Hepatocyte (in vitro differentiated cells): Measurements from ENCODE around the gene ASGR2. TPM values are rescaled to one million over a fixed set of nuclear protein-coding genes. Genes with fewer than 3 reads are reported as not detected.

ENCODE experiments used
- DNase-seq: peaks from one replicate; pipeline ENCODE4 v3.0.0-alpha.2; 2016; ENCODE audit warnings: low spot score
- H2AFZ ChIP-seq: fragments of 200-600 bp; sonication (generic); 2 replicates; pipeline ENCODE4 v1.6.0; 2016; ENCODE audit warnings: antibody characterized with exemption, mild to moderate bottlenecking
- H3K27ac ChIP-seq: fragments of 200-600 bp; sonication (generic); 2 replicates; pipeline ENCODE4 v1.5.1; 2016; ENCODE audit warnings: mild to moderate bottlenecking
- H3K27me3 ChIP-seq: fragments of 200-600 bp; sonication (generic); 2 replicates; pipeline ENCODE4 v1.6.1; 2016
- H3K36me3 ChIP-seq: fragments of 200-600 bp; sonication (generic); replicated peaks from 2 replicates; pipeline ENCODE4 v1.5.1; 2016; ENCODE audit warnings: low read depth; ENCODE audit not compliant: insufficient read depth
- H3K4me1 ChIP-seq: fragments of 200-600 bp; sonication (generic); 2 replicates; pipeline ENCODE4 v1.5.1; 2016; ENCODE audit warnings: mild to moderate bottlenecking, moderate library complexity; ENCODE audit not compliant: insufficient read depth
- H3K4me2 ChIP-seq: fragments of 200-600 bp; sonication (generic); 2 replicates; pipeline ENCODE4 v1.6.0; 2016
- H3K4me3 ChIP-seq: fragments of 200-600 bp; sonication (generic); 2 replicates; pipeline ENCODE4 v1.5.1; 2016; ENCODE audit warnings: mild to moderate bottlenecking
- H3K79me2 ChIP-seq: fragments of 200-600 bp; sonication (generic); 2 replicates; pipeline ENCODE4 v1.6.0; 2017; ENCODE audit warnings: mild to moderate bottlenecking
- H3K9me2 ChIP-seq: fragments of 200-600 bp; sonication (generic); replicated peaks from 2 replicates; pipeline ENCODE4 v1.6.0; 2017; ENCODE audit warnings: mild to moderate bottlenecking; ENCODE audit not compliant: insufficient read depth
- H3K9me3 ChIP-seq: fragments of 200-600 bp; sonication (generic); 2 replicates; pipeline ENCODE4 v1.5.1; 2016; ENCODE audit warnings: low read depth, mild to moderate bottlenecking
- H4K20me1 ChIP-seq: fragments of 200-600 bp; sonication (generic); 2 replicates; pipeline ENCODE4 v1.6.0; 2016; ENCODE audit warnings: mild to moderate bottlenecking; ENCODE audit not compliant: insufficient read depth, poor library complexity, severe bottlenecking
- EZH2 ChIP-seq: fragments of 200-600 bp; sonication (generic); IDR thresholded peaks from 2 replicates; pipeline ENCODE4 v1.6.1; 2016; ENCODE audit warnings: antibody characterized with exemption, mild to moderate bottlenecking, borderline replicate concordance
- EZH2phosphoT487 ChIP-seq: fragments of 200-600 bp; sonication (generic); IDR thresholded peaks from one replicate; pipeline ENCODE4 v1.6.1; 2018; ENCODE audit warnings: antibody characterized with exemption, mild to moderate bottlenecking, low read depth, moderate library complexity; ENCODE audit not compliant: unreplicated experiment, severe bottlenecking
- WGBS: methylation state at CpG from one replicate; pipeline ENCODE4 v1.1.6; 2016; ENCODE audit warnings: low lambda C conversion rate; ENCODE audit errors: missing lambda C conversion rate; 5-methylcytosine and 5-hydroxymethylcytosine counted together
- polyA plus RNA-seq: library from polyadenylated mRNA; unstranded; fragments of >200 nt; fragmentation: Nextera tagmentation; extraction: Ambion mirVana; gene quantifications from 2 replicates; pipeline ENCODE4 v1.2.1, GENCODE V29; 2016
- total RNA-seq: library from RNA; depleted of rRNA; stranded (reverse); fragments of >200 nt; gene quantifications from 2 replicates; pipeline ENCODE4 v1.2.3, GENCODE V29; 2014
- TF ChIP-seq, protein P1 (sequence below): fragments of 200-600 bp; sonication (generic); IDR thresholded peaks from 2 replicates; pipeline ENCODE4 v1.5.1; 2016; ENCODE audit warnings: antibody characterized with exemption, mild to moderate bottlenecking; ENCODE audit not compliant: poor library complexity

The ASGR2 gene
- total and polyA plus RNA-seq, 2 experiments from 2014 or later = 65.5 to 90.6 TPM

DNA sequence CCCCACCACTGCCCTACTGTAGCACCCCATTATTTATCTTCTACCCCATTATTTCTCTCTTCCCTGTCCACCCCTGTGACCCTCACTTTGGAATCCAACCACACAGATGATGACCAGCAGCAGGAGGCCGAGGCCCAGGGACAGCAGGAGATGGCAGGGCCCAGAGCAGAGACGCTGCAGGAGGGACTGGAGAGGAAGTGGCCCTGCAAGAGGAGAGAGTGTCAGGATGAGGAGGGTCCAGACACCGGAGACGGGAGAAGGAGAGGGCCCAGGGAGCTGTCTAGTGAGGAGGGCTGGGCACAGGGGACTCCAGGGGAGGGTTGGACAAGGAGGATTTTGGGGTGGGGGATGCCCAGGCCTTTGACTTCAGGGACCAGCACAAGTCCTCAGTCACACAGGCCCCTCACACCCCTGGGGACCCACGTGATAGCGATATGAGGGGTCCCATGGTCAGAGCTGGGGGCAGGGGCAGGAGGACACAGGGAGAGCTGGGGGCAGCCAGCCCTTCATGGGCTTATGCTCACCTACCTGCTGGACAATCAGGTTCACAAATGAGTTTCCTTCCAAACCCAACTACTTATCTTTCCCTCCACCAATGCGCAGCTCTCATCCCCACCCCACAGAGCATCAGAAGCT lies 36.6 kb downstream of the ASGR2 start:
- no peaks in the 10 kb centered on the region for H3K36me3 ChIP-seq
- no peak overlapping the region for H3K4me3 ChIP-seq
- no peak overlapping the region for H2AFZ ChIP-seq
- H3K79me2 ChIP-seq = no peaks in the 10 kb centered on the region
- H3K9me2 ChIP-seq = no peaks in the 10 kb centered on the region
- no peaks in the 10 kb centered on the region for H4K20me1 ChIP-seq
- no peak overlapping the region for H3K27ac ChIP-seq
- DNase-seq = no peak
- TF ChIP-seq, protein P1, sequence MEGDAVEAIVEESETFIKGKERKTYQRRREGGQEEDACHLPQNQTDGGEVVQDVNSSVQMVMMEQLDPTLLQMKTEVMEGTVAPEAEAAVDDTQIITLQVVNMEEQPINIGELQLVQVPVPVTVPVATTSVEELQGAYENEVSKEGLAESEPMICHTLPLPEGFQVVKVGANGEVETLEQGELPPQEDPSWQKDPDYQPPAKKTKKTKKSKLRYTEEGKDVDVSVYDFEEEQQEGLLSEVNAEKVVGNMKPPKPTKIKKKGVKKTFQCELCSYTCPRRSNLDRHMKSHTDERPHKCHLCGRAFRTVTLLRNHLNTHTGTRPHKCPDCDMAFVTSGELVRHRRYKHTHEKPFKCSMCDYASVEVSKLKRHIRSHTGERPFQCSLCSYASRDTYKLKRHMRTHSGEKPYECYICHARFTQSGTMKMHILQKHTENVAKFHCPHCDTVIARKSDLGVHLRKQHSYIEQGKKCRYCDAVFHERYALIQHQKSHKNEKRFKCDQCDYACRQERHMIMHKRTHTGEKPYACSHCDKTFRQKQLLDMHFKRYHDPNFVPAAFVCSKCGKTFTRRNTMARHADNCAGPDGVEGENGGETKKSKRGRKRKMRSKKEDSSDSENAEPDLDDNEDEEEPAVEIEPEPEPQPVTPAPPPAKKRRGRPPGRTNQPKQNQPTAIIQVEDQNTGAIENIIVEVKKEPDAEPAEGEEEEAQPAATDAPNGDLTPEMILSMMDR = no peak
- TF ChIP-seq EZH2 = no peak
- no peak for TF ChIP-seq EZH2phosphoT487
- no peaks in the 10 kb centered on the region for H3K4me1 ChIP-seq
- H3K27me3 ChIP-seq = no peaks in the 10 kb centered on the region
- H3K9me3 ChIP-seq = no peaks in the 10 kb centered on the region
- 92% methylated on average over 7 of the region's 7 CpGs for WGBS
- H3K4me2 ChIP-seq = no peak overlapping the region

DNA sequence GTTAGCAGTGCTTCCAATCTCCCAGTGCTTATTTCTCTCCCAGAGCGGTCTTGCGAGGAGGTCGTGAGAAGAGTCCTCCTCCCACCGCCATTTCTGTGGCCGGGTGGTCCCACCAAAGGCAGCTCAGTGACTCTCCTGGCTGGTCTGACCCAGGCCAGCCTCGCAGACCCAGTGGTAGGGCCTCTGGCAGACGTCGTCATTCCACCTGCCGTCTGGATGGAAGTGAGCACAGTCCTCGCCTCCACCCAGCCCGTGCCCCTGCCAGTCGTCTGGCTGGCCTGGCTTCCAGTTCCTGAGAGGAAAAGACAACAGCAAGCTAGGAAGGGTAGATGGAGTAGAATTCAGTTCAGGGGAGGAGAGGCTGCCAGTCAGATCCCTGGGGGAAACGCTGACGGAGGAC lies 39.7 kb downstream of the ASGR2 start:
- Histone ChIP-seq H3K36me3 (no peaks in the 10 kb centered on the region), H3K79me2 (no peaks in the 10 kb centered on the region), H3K4me1 (no peaks in the 10 kb centered on the region), H3K9me3 (no peaks in the 10 kb centered on the region), H3K27ac (no peak overlapping the region), H3K27me3 (no peaks in the 10 kb centered on the region), H3K4me2 (no peak overlapping the region), H4K20me1 (no peaks in the 10 kb centered on the region), H3K9me2 (no peaks in the 10 kb centered on the region), H2AFZ (no peak overlapping the region), H3K4me3 (no peak overlapping the region)
- 87% methylated on average over 14 of the region's 14 CpGs for whole genome bisulfite sequencing
- TF ChIP-seq, protein P1 = no peak
- no peak for TF ChIP-seq EZH2
- TF ChIP-seq EZH2phosphoT487 = no peak
- DNase-seq = no peak

DNA sequence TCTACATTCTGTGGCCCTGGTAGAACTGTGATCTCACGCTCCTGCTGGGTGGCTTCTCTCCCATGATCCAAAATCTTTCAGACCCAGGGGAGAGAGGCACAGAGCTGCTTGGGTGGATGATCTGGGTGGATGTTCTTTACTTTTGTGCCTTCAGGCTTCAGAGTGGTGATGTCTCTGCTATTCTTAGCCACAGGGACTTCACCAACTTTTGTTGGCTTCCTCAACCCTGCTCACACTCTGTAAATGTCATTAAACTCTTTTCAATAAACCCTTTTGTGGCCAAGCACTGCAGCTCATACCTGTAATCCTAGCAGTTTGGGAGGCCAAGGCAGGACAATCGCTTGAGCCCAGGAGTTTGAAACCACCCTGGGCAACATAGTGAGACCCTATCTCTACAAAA lies 42.2 kb downstream of the ASGR2 start:
- Histone ChIP-seq H3K4me2 (no peak overlapping the region), H3K79me2 (no peaks in the 10 kb centered on the region), H2AFZ (no peak overlapping the region), H3K27me3 (no peaks in the 10 kb centered on the region), H3K4me1 (no peaks in the 10 kb centered on the region), H3K9me3 (no peaks in the 10 kb centered on the region), H4K20me1 (no peaks in the 10 kb centered on the region), H3K4me3 (no peak overlapping the region), H3K9me2 (no peaks in the 10 kb centered on the region), H3K27ac (no peak overlapping the region), H3K36me3 (no peaks in the 10 kb centered on the region)
- 85% methylated on average over 2 of the region's 2 CpGs for WGBS
- DNase-seq = no peak
- TF ChIP-seq EZH2phosphoT487 = no peak
- TF ChIP-seq, protein P1 = no peak
- TF ChIP-seq EZH2 = no peak

DNA sequence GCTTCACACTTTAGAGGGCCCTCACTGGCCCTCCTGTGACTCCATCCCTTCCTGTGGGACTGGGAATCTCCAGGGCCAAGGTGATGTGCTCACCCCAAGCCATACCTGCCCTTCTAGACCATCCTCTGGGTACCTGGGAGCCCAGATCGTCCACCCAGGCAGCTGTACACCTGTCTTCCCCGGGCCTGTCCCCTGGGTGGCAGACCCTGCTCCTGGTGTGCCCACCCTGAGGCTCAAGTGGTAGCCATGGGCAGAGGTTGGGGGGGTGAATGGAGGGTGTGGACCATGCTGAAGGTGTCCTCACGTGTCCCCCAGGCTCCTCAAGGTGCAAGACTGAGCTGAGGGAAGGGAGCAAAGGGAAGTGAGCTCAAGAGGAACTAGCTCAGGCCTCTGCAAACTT lies 43.9 kb downstream of the ASGR2 start:
- Histone ChIP-seq H3K4me3 (no peak overlapping the region), H3K27me3 (no peaks in the 10 kb centered on the region), H4K20me1 (no peaks in the 10 kb centered on the region), H3K79me2 (no peaks in the 10 kb centered on the region), H2AFZ (no peak overlapping the region), H3K4me2 (no peak overlapping the region), H3K36me3 (no peaks in the 10 kb centered on the region), H3K9me2 (no peaks in the 10 kb centered on the region), H3K4me1 (no peaks in the 10 kb centered on the region), H3K9me3 (no peaks in the 10 kb centered on the region), H3K27ac (no peak overlapping the region)
- DNase-seq = no peak
- no peak for TF ChIP-seq EZH2phosphoT487
- TF ChIP-seq, protein P1 = no peak
- no peak for TF ChIP-seq EZH2
- 86% methylated on average over 3 of the region's 3 CpGs for whole genome bisulfite sequencing
